Lung (tissue), 12 donors: ENCODE measurements around the gene SNX33. TPM values are rescaled to one million over a fixed set of nuclear protein-coding genes. Genes with fewer than 3 reads are reported as not detected.

Source experiments
- ATAC-seq: fragments of 200-7000 bp; cut with Tn5 transposase; one replicate; pipeline ENCODE4 v1.9.1; 2020; ENCODE audit warnings: moderate number of reproducible peaks; ENCODE audit not compliant: insufficient read depth, low FRiP score
- DNase-seq, 3 donors: peaks; one replicate each; pipeline ENCODE4 v3.0.0-alpha.2; 2013 to 2017
- H3K27ac ChIP-seq, 2 donors: one replicate each; pipeline ENCODE4 v1.5.1; 2013; ENCODE audit warnings: mild to moderate bottlenecking in 2 of 2, moderate library complexity in 2 of 2, control low read depth in 1 of 2, inconsistent platforms in 1 of 2, low read depth in 1 of 2, low read length in 1 of 2
- H3K27me3 ChIP-seq, 3 donors: one replicate each; pipeline ENCODE4 v1.5.1; 2013; ENCODE audit warnings: low read length in 2 of 3; ENCODE audit not compliant: control insufficient read depth in 3 of 3, insufficient read depth in 3 of 3
- H3K36me3 ChIP-seq, 4 donors: one replicate each; pipeline ENCODE4 v1.5.1; 2013; ENCODE audit warnings: low read length in 4 of 4, mild to moderate bottlenecking in 1 of 4, moderate library complexity in 1 of 4; ENCODE audit not compliant: control insufficient read depth in 4 of 4, insufficient read depth in 4 of 4
- H3K4me1 ChIP-seq, 5 donors: one replicate each; pipeline ENCODE4 v1.5.1; 2013; ENCODE audit warnings: low read length in 5 of 5, mild to moderate bottlenecking in 2 of 5, moderate library complexity in 1 of 5; ENCODE audit not compliant: control insufficient read depth in 5 of 5, insufficient read depth in 5 of 5
- H3K4me3 ChIP-seq: one replicate; pipeline ENCODE4 v1.5.1; 2013; ENCODE audit warnings: mild to moderate bottlenecking, control low read depth, moderate library complexity
- H3K9ac ChIP-seq, 2 donors: one replicate each; pipeline ENCODE4 v1.5.1; 2013; ENCODE audit warnings: low read length in 2 of 2, control low read depth in 1 of 2; ENCODE audit not compliant: insufficient read depth in 1 of 2
- H3K9me3 ChIP-seq, 4 donors: one replicate each; pipeline ENCODE4 v1.5.1; 2013; ENCODE audit warnings: low read length in 3 of 4, mild to moderate bottlenecking in 1 of 4, moderate library complexity in 1 of 4; ENCODE audit not compliant: control insufficient read depth in 4 of 4, insufficient read depth in 3 of 4
- WGBS, 2 donors: extraction: QIAGEN DNeasy Blood & Tissue Kit; methylation state at CpG; one replicate each; pipeline ENCODE4 v1.1.7; 2013; 5-methylcytosine and 5-hydroxymethylcytosine counted together
- polyA plus RNA-seq, 2 donors: library from polyadenylated mRNA; stranded (reverse); fragments of 200-250 nt; gene quantifications; one replicate each; pipeline ENCODE4 v1.2.1, GENCODE V29; 2013
- total RNA-seq, 2 donors: library from RNA; depleted of rRNA in 1 of 2; stranded (reverse); fragments of >200 nt in 1 of 2; gene quantifications; one replicate each; pipeline ENCODE4 v1.2.1, GENCODE V29; 2014 to 2021
- TF ChIP-seq, protein P1 (sequence below): IDR thresholded peaks from 2 replicates; pipeline ENCODE4 v1.5.1; 2012; ENCODE audit warnings: mild to moderate bottlenecking; ENCODE audit errors: control extremely low read depth, extremely low read depth
- donor health status: control.
- donor health status: control.
- donor health status: Bipolar disorder and iron deficiency.
- donor health status: healthy.
- donor health status: DM: yes; HTN: yes; CAD: no.

Gene SNX33
- total and polyA plus RNA-seq, 4 donors, result 13.6 to 23.5 (median 18.0) TPM

DNA sequence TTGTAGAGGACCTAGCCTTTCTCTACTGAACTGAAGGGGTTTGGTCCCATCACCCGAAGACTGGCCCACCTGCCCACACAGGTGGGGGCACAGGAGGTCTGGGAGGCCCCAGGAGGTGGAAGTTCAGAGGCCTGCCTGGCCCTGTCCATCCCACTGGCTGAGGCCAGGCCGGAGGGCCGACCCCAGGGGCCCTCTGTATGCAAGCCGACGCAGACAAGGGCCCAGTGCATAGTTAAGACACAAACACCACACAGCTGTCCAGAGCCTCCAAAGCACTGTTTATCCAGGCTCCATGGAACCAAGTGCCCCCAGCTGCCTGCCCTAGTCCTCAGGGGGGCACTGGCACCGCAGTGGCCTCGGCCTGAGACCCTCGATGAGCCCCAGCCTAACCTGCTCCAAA is 26.7 kb downstream of the SNX33 start:
- Histone ChIP-seq H3K9ac (no peak overlapping the region), H3K27ac (no peak overlapping the region)
- 89 to 95% methylated on average over 8 of the region's 8 CpGs for WGBS, 2 donors

DNA sequence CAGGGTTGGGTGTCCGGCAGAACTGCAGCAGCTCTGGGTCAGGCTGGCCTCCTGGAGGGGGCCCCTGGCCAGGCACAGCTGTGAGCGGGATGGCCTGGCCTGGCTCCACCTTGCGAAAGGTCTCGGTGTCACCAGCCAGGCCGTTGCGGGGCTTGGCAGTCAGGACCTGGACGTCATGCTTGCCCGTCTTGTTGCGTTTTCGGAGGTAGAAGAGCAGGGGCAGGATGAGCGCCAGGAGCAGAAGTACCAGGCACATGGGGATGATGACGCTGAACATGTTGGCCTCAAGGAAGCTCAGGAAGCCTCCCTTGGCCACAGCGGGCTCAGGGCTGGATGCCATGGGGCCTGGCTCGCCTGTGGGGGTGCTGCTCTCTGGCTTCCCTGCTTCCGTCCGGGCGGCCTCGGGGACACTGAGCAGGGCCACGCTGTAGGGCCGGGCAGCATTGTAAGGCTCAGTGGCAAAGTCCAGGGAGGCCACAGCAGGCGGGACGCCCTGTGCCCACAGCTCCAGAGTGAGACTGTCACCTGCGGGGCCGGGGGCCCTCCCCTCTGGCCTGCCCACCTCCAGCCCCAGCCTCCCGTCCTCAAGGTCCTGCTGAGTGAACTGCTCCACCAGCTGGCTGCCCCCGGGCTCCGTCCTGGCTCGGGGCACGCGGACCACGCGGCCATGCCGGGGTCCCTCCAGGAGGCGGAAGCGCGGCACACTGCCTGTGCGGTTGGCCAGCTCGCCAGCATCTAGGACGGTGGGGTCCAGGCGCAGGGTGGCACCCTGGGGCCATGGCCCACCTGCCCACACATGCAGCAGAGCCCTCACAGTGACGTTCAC is 28.1 kb downstream of the SNX33 start:
- Histone ChIP-seq H3K36me3 (peaks cover 0 to 4% (median 0%) of the 10 kb centered on the region in 4 donors), H3K9me3 (no peaks in the 10 kb centered on the region), H3K4me1 (peaks cover 4 to 23% (median 15%) of the 10 kb centered on the region in 5 donors), H3K27ac (peak overlapping the region in 1 of 2 donors; percentile 9), H3K27me3 (no peaks in the 10 kb centered on the region), H3K9ac (no peak overlapping the region), H3K4me3 (no peak overlapping the region)
- TF ChIP-seq, protein P1, sequence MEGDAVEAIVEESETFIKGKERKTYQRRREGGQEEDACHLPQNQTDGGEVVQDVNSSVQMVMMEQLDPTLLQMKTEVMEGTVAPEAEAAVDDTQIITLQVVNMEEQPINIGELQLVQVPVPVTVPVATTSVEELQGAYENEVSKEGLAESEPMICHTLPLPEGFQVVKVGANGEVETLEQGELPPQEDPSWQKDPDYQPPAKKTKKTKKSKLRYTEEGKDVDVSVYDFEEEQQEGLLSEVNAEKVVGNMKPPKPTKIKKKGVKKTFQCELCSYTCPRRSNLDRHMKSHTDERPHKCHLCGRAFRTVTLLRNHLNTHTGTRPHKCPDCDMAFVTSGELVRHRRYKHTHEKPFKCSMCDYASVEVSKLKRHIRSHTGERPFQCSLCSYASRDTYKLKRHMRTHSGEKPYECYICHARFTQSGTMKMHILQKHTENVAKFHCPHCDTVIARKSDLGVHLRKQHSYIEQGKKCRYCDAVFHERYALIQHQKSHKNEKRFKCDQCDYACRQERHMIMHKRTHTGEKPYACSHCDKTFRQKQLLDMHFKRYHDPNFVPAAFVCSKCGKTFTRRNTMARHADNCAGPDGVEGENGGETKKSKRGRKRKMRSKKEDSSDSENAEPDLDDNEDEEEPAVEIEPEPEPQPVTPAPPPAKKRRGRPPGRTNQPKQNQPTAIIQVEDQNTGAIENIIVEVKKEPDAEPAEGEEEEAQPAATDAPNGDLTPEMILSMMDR, result no peak
- 87% methylated on average over 41 of the region's 41 CpGs for WGBS, 2 donors
- DNase-seq (no peak), ATAC-seq (no peak)

More for the DNA sequence above, 26.7 kb downstream of the SNX33 start:
- H3K9me3 ChIP-seq, result no peaks in the 10 kb centered on the region
- TF ChIP-seq, protein P1, result no peak
- ATAC-seq (no peak), DNase-seq (no peak)
- no peaks in the 10 kb centered on the region for H3K27me3 ChIP-seq
- H3K4me3 ChIP-seq, result no peak overlapping the region
- peaks cover 4 to 23% (median 15%) of the 10 kb centered on the region in 5 donors for H3K4me1 ChIP-seq
- peaks cover 0 to 4% (median 0%) of the 10 kb centered on the region in 4 donors for H3K36me3 ChIP-seq

DNA sequence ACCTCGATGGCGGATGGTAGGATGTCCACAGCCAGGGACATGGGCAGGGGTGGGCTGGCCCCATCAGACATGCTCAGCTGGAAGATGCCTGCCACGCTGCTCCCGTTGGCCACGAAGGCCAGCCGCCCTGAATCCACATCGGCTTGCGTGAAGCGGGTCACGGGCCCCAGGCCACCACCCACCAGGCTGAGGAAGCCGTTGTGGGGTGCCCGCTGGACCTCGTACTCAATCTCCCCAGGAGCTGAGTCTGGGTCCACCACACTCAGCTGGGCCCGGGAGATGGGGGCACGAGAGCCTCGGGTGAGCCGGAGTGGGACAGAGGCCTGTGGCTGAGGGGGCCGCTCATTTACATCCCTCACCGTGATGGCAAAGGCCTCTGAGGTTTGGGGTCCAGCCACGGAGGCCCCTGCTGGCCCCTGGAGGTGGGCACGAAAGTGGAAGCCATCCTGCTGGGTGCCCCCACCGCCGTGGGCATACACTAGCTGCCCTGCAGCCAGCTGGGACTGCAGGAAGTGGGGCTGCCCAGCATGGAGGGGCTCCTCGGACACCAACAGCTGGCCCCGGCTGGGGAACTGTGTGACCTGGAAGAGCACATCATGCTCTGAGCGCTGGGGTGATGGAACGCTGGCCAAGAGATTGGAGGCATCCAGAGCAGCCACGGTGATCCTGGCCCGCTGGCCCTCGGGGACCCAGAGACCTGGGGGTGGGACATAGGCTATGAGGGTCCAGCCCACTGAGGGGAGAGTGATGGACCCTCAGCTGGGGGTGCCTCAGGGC is 29.2 kb downstream of the SNX33 start:
- Histone ChIP-seq H3K9me3 (no peaks in the 10 kb centered on the region), H3K4me3 (no peak overlapping the region), H3K9ac (no peak overlapping the region), H3K27ac (no peak overlapping the region), H3K27me3 (no peaks in the 10 kb centered on the region), H3K4me1 (peaks cover 4 to 23% (median 15%) of the 10 kb centered on the region in 5 donors), H3K36me3 (peaks cover 0 to 4% (median 0%) of the 10 kb centered on the region in 4 donors)
- WGBS, 2 donors, result 89 to 91% methylated on average over 30 of the region's 30 CpGs
- TF ChIP-seq, protein P1, result no peak
- ATAC-seq (no peak), DNase-seq (no peak)
